CD14-positive monocyte (primary cell): ENCODE measurements around the gene TTBK1. TPM values are rescaled to one million over a fixed set of nuclear protein-coding genes. Genes with fewer than 3 reads are reported as not detected.

Experiments used
- DNase-seq, 3 donors: peaks; one replicate each; pipeline ENCODE4 v3.0.0-alpha.2; 2011 to 2022
- H2AFZ ChIP-seq: 2 replicates; pipeline ENCODE4 v1.6.0; 2012; ENCODE audit warnings: mild to moderate bottlenecking, low read depth, low read length, inconsistent platforms; ENCODE audit not compliant: insufficient read depth, poor library complexity, severe bottlenecking
- H3K27ac ChIP-seq, 2 donors: 1 replicate in 1 of 2; 2 replicates in 1 of 2; pipeline ENCODE4 v1.5.1; 2012 to 2013; ENCODE audit warnings: low read length in 2 of 2, control low read depth in 1 of 2, inconsistent platforms in 1 of 2, low read depth in 1 of 2, mild to moderate bottlenecking in 1 of 2
- H3K27me3 ChIP-seq, 2 donors: one replicate each; pipeline versions ENCODE4 v1.6.0 to v1.6.1; 2011 to 2013; ENCODE audit warnings: low read length in 2 of 2; ENCODE audit not compliant: control insufficient read depth in 2 of 2, insufficient read depth in 2 of 2
- H3K36me3 ChIP-seq, 2 donors: replicated peaks in 1 of 2; 1 replicate in 1 of 2; 2 replicates in 1 of 2; pipeline versions ENCODE4 v1.5.1 to v1.6.1; 2012 to 2013; ENCODE audit warnings: low read length in 2 of 2, control low read depth in 1 of 2, inconsistent platforms in 1 of 2, mild to moderate bottlenecking in 1 of 2; ENCODE audit not compliant: insufficient read depth in 2 of 2, control insufficient read depth in 1 of 2
- H3K4me1 ChIP-seq, 2 donors: 1 replicate in 1 of 2; 2 replicates in 1 of 2; pipeline versions ENCODE4 v1.5.1 to v1.6.1; 2012 to 2013; ENCODE audit warnings: low read length in 2 of 2, control low read depth in 1 of 2, inconsistent platforms in 1 of 2, mild to moderate bottlenecking in 1 of 2, moderate library complexity in 1 of 2; ENCODE audit not compliant: insufficient read depth in 2 of 2, control insufficient read depth in 1 of 2
- H3K4me2 ChIP-seq: replicated peaks from 2 replicates; pipeline ENCODE3; 2012; ENCODE audit warnings: low read length, moderate library complexity, mild to moderate bottlenecking; ENCODE audit not compliant: poor library complexity, severe bottlenecking; ENCODE audit errors: extremely low read depth
- H3K4me3 ChIP-seq, 3 experiments: fragments of 200-600 bp in 1 of 3; sonication (generic) in 1 of 3; replicated peaks in 1 of 3; 1 replicate in 2 of 3; 2 replicates in 1 of 3; pipeline ENCODE4 v1.5.1; 2011 to 2013; ENCODE audit warnings: low read length in 3 of 3, mild to moderate bottlenecking in 3 of 3, control low read depth in 2 of 3, low read depth in 2 of 3, inconsistent platforms in 1 of 3, moderate library complexity in 1 of 3
- H3K79me2 ChIP-seq: 2 replicates; pipeline ENCODE4 v1.6.0; 2012; ENCODE audit warnings: mild to moderate bottlenecking, control low read depth, inconsistent platforms, low read length, moderate library complexity; ENCODE audit not compliant: insufficient read depth
- H3K9ac ChIP-seq: 2 replicates; pipeline ENCODE4 v1.6.0; 2017; ENCODE audit warnings: low read length, mild to moderate bottlenecking; ENCODE audit not compliant: insufficient read depth, poor library complexity, severe bottlenecking
- H3K9me3 ChIP-seq, 2 donors: replicated peaks in 1 of 2; 1 replicate in 1 of 2; 2 replicates in 1 of 2; pipeline versions ENCODE4 v1.5.1 to v1.6.1; 2012 to 2013; ENCODE audit warnings: low read length in 2 of 2, control low read depth in 1 of 2; ENCODE audit not compliant: control insufficient read depth in 1 of 2, insufficient read depth in 1 of 2
- H4K20me1 ChIP-seq: 2 replicates; pipeline ENCODE4 v1.6.0; 2012; ENCODE audit warnings: mild to moderate bottlenecking, low read length, control low read depth, moderate library complexity; ENCODE audit not compliant: insufficient read depth
- H3K27ac Mint-ChIP-seq, 7 donors: one replicate each; pipeline ENCODE4 v1.8.0; 2020; ENCODE audit warnings: mild to moderate bottlenecking in 7 of 7, mixed read lengths in 7 of 7, moderate library complexity in 6 of 7, inconsistent platforms in 2 of 7
- H3K27me3 Mint-ChIP-seq, 3 donors: one replicate each; pipeline ENCODE4 v1.8.0; 2021 to 2022; ENCODE audit warnings: low read depth in 3 of 3, mild to moderate bottlenecking in 3 of 3, mixed read lengths in 3 of 3, moderate library complexity in 3 of 3, inconsistent platforms in 1 of 3
- H3K36me3 Mint-ChIP-seq, 2 donors: one replicate each; pipeline ENCODE4 v1.8.0; 2020; ENCODE audit warnings: mixed read lengths in 2 of 2, inconsistent platforms in 1 of 2, mild to moderate bottlenecking in 1 of 2
- H3K4me1 Mint-ChIP-seq: one replicate; pipeline ENCODE4 v1.8.0; 2020; ENCODE audit warnings: mild to moderate bottlenecking, mixed read lengths
- H3K4me3 Mint-ChIP-seq, 2 donors: one replicate each; pipeline ENCODE4 v1.8.0; 2020; ENCODE audit warnings: mild to moderate bottlenecking in 2 of 2, mixed read lengths in 2 of 2, moderate library complexity in 1 of 2
- H3K9me3 Mint-ChIP-seq, 7 donors: one replicate each; pipeline ENCODE4 v1.8.0; 2020 to 2022; ENCODE audit warnings: mixed read lengths in 7 of 7, mild to moderate bottlenecking in 6 of 7, moderate library complexity in 6 of 7, inconsistent platforms in 2 of 7
- WGBS: methylation state at CpG from one replicate; pipeline ENCODE4 v1.1.5; 2013; ENCODE audit warnings: missing lambda C conversion rate; ENCODE audit not compliant: insufficient coverage; 5-methylcytosine and 5-hydroxymethylcytosine counted together
- intact Hi-C, 2 donors: fragments of 100-400 bp; cut with micrococcal nuclease; formaldehyde crosslinking; loops; one replicate each; pipeline versions ENCODE4 v1.15.0 to v1.15.1; 2023
- polyA plus RNA-seq, 3 donors: library from polyadenylated mRNA; depleted of rRNA in 1 of 3; unstranded in 2 of 3; stranded (reverse) in 1 of 3; fragments of 300-500 nt in 2 of 3; fragments of >200 nt in 1 of 3; fragmentation: Illumina TruSeq in 2 of 3; gene quantifications; 1 replicate in 2 of 3; 2 replicates in 1 of 3; pipeline ENCODE4 v1.2.3, GENCODE V29; 2012 to 2021
- TF ChIP-seq, protein P1 (sequence below): fragments of 200-600 bp; IDR thresholded peaks from one replicate; pipeline ENCODE4 v1.8.0; 2022; ENCODE audit warnings: antibody characterized with exemption, mild to moderate bottlenecking

The TTBK1 gene
- polyA plus RNA-seq, 3 donors, result not detected

DNA sequence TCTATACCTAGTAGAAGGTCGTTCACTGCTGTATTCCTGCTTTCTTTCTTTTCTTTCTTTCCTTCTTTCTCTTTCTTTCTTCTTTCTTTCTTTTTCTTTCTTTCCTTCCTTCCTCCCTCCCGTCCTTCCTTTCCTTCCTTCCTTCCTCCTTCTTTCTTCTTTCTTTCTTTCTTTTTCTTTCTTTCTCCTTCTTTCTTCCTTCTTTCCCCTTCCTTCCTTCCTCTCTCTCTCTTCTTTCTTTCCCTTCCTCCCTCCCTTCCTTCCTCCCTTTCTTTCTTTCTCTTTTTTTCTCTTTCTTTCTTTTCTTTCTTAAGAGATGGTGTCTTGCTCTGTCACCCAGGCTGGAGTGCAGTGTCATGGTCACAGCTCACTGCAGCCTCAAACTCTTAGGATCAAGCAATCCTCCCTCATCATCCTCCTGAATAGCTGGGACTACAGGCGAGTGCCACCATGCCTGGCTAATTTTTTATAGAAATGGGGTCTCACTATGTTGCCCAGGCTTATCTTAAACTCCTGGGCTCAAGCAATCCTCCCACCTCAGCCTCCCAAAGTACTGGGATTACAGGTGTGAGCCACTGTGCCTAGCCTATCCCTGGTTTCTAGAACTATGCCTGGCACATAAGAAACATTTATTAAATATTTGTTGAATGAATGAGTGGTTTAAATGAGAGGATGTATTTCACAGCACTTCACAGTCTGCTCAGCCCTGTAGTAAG is 11.4 kb upstream of the TTBK1 start:
- no peak overlapping the region for H3K9ac ChIP-seq
- peaks cover 11 to 16% of the 10 kb centered on the region in 2 donors for H3K4me1 ChIP-seq
- no peaks in the 10 kb centered on the region for H3K79me2 ChIP-seq
- intact Hi-C loops, result no loop called here
- TF ChIP-seq, protein P1, sequence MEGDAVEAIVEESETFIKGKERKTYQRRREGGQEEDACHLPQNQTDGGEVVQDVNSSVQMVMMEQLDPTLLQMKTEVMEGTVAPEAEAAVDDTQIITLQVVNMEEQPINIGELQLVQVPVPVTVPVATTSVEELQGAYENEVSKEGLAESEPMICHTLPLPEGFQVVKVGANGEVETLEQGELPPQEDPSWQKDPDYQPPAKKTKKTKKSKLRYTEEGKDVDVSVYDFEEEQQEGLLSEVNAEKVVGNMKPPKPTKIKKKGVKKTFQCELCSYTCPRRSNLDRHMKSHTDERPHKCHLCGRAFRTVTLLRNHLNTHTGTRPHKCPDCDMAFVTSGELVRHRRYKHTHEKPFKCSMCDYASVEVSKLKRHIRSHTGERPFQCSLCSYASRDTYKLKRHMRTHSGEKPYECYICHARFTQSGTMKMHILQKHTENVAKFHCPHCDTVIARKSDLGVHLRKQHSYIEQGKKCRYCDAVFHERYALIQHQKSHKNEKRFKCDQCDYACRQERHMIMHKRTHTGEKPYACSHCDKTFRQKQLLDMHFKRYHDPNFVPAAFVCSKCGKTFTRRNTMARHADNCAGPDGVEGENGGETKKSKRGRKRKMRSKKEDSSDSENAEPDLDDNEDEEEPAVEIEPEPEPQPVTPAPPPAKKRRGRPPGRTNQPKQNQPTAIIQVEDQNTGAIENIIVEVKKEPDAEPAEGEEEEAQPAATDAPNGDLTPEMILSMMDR, result no peak
- peaks cover 0 to 12% of the 10 kb centered on the region in 2 donors for H3K27me3 ChIP-seq
- H3K9me3 ChIP-seq, result no peaks in the 10 kb centered on the region
- H3K4me2 ChIP-seq, result no peak overlapping the region
- Mint-ChIP-seq H3K27me3 (peaks cover 11 to 26% (median 12%) of the 10 kb centered on the region in 3 donors), H3K27ac (peak overlapping the region in 1 of 7 donors; percentile 37), H3K36me3 (no peaks in the 10 kb centered on the region), H3K9me3 (no peaks in the 10 kb centered on the region), H3K4me1 (peaks cover 19% of the 10 kb centered on the region), H3K4me3 (no peak overlapping the region)
- no peaks in the 10 kb centered on the region for H4K20me1 ChIP-seq
- H3K4me3 ChIP-seq, result no peak overlapping the region
- no peak for DNase-seq
- no peak overlapping the region for H2AFZ ChIP-seq
- H3K36me3 ChIP-seq, result no peaks in the 10 kb centered on the region
- no peak overlapping the region for H3K27ac ChIP-seq
- 65% methylated on average over 3 of the region's 3 CpGs for WGBS

DNA sequence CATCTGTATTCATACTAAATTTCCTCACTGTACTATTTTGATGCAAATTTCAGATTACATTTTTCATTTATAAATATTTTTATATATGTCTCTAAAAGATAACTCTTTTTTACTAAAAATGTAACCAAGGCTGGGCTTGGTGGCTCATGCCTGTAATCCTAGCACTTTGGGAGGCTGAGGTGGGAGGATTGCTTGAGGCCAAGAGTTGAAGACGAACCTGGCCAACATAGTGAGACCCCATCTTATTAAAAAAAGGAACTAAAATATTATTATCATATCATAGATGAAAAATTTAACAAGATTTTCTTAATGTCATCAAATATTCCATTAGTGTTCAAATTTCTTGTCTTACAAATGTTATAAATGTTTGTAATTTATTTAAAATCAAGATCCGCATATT is 7.4 kb upstream of the TTBK1 start:
- TF ChIP-seq, protein P1, result no peak
- Histone ChIP-seq H3K9ac (no peak overlapping the region), H4K20me1 (no peaks in the 10 kb centered on the region), H3K4me2 (no peak overlapping the region), H3K27ac (no peak overlapping the region), H3K4me1 (no peaks in the 10 kb centered on the region), H3K36me3 (no peaks in the 10 kb centered on the region), H3K4me3 (no peak overlapping the region), H3K27me3 (peaks cover 6 to 21% of the 10 kb centered on the region in 2 donors), H3K9me3 (no peaks in the 10 kb centered on the region), H3K79me2 (no peaks in the 10 kb centered on the region), H2AFZ (no peak overlapping the region)
- DNase-seq, result no peak
- Mint-ChIP-seq H3K9me3 (peaks cover 4 to 10% (median 5%) of the 10 kb centered on the region in 7 donors), H3K4me1 (no peaks in the 10 kb centered on the region), H3K36me3 (no peaks in the 10 kb centered on the region), H3K4me3 (no peak overlapping the region), H3K27ac (no peak overlapping the region), H3K27me3 (peaks cover 17 to 46% (median 25%) of the 10 kb centered on the region in 3 donors)
- intact Hi-C loops, result no loop called here
- WGBS, result no CpG with 5 or more reads among the region's 2 CpGs
